ENCODE measurements around the gene LRP6. TPM values are rescaled to one million over a fixed set of nuclear protein-coding genes. Genes with fewer than 3 reads are reported as not detected.
A peak's percentile ranks its signal among the peaks of the same experiment; 100 is the strongest.

LRP6 gene
- total and polyA plus RNA-seq, 8 donors = 44.5 to 65.7 (median 62.2) TPM

DNA sequence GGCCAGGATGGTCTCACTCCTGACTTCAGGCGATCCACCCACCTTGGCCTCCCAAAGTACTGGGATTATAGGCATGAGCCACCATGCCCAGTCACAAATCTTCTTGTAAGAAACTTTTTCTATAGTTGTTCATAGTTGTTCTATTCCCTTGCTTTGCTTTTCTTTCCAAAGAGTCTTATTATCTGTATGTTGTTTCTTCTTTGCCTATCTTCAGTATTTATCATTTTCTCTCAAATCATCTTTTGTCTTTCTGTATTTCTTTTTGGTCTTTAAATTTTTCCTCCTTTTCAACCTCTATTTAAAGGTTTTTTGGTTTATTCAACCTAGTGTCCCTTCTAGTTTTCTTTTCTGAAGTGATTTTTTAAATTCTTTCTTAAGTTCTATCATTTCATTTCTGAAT, 68.7 kb downstream of the LRP6 start:
- no peak overlapping the region for H3K27ac ChIP-seq
- no peaks in the 10 kb centered on the region for H3K4me1 ChIP-seq
- H3K36me3 ChIP-seq = peaks cover 0 to 7% of the 10 kb centered on the region in 2 donors
- no peak for ATAC-seq
- DNase-seq = no peak
- TF ChIP-seq, protein P1, sequence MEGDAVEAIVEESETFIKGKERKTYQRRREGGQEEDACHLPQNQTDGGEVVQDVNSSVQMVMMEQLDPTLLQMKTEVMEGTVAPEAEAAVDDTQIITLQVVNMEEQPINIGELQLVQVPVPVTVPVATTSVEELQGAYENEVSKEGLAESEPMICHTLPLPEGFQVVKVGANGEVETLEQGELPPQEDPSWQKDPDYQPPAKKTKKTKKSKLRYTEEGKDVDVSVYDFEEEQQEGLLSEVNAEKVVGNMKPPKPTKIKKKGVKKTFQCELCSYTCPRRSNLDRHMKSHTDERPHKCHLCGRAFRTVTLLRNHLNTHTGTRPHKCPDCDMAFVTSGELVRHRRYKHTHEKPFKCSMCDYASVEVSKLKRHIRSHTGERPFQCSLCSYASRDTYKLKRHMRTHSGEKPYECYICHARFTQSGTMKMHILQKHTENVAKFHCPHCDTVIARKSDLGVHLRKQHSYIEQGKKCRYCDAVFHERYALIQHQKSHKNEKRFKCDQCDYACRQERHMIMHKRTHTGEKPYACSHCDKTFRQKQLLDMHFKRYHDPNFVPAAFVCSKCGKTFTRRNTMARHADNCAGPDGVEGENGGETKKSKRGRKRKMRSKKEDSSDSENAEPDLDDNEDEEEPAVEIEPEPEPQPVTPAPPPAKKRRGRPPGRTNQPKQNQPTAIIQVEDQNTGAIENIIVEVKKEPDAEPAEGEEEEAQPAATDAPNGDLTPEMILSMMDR (IDR thresholded peaks at IDR 0.05) = no peak
- no peaks in the 10 kb centered on the region for H3K27me3 ChIP-seq
- peaks cover 0 to 8% of the 10 kb centered on the region in 2 donors for H3K9me3 ChIP-seq
- H3K4me3 ChIP-seq = no peak overlapping the region
- intact Hi-C loops (cut with DNase I) = no loop called here

DNA sequence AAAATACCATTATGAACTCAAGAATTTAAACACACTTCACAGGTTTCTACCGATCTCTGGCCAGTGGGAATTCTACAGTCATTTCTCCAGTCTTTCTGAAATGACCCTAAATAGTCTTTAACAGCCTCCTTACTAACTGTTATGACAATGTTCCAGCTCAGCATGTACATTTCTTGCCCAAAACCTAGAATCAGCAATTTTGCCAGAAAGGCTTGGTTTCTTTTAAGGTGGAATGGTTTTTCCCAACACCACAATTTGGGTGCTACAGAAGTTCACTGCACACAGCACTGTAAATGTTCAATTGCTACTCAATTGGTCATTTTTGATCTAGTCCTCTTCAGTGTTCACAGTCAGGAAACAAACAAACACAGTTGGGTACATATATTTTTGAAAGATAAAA, 69.7 kb downstream of the LRP6 start:
- ATAC-seq (no peak), DNase-seq (no peak)
- H3K27me3 ChIP-seq = no peaks in the 10 kb centered on the region
- no peak overlapping the region for H3K27ac ChIP-seq
- peaks cover 0 to 8% of the 10 kb centered on the region in 2 donors for H3K9me3 ChIP-seq
- TF ChIP-seq, protein P1 (IDR thresholded peaks at IDR 0.05) = no peak
- peaks cover 0 to 3% of the 10 kb centered on the region in 2 donors for H3K36me3 ChIP-seq
- intact Hi-C loops (cut with DNase I) = no loop called here
- H3K4me1 ChIP-seq = no peaks in the 10 kb centered on the region
- no peak overlapping the region for H3K4me3 ChIP-seq

DNA sequence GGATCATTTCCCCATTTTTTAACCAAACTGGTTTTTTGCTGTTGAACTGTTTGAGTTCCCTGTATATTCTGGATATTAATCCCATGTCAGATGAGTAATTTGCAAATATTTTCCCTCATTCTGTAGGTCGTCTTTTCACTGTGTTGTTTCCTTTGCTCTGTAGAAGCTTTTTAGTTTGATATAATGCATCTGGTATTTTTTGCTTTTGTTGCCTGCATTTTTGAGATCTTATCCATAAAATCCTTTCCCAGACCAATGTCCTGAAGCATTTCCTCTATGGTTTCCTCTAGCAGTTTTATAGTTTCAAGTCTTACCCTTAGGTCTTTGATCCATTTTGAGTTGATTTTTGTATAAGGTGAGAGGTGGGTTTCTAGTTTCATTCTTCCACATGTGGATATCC, 71.3 kb downstream of the LRP6 start:
- Histone ChIP-seq H3K27me3 (no peaks in the 10 kb centered on the region), H3K36me3 (no peaks in the 10 kb centered on the region), H3K4me1 (no peaks in the 10 kb centered on the region), H3K27ac (no peak overlapping the region), H3K4me3 (no peak overlapping the region), H3K9me3 (peaks cover 0 to 8% of the 10 kb centered on the region in 2 donors)
- DNase-seq = no peak
- intact Hi-C loops (cut with DNase I) = no loop called here
- TF ChIP-seq, protein P1 (IDR thresholded peaks at IDR 0.05) = no peak
- no peak for ATAC-seq

DNA sequence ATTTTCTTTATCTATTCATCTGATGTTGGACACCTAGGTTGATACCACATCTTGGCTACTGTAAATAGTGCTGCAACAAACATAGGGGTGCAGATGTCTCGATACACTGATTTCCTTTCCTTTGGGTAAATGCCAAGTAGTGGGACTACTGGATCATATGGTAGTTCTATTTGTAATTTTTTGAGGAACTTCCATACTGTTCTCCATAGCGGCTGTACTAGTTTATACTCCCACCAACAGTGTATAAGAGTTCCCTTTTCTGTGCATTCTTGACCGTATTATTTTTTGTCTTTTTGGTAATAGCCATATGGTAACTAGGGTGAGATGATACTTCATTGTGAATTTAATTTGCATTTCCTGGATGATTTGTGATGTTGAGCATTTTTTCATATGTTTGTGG, 71.8 kb downstream of the LRP6 start:
- H3K36me3 ChIP-seq = no peaks in the 10 kb centered on the region
- no peaks in the 10 kb centered on the region for H3K27me3 ChIP-seq
- no peaks in the 10 kb centered on the region for H3K4me1 ChIP-seq
- no peak overlapping the region for H3K4me3 ChIP-seq
- ATAC-seq (no peak), DNase-seq (no peak)
- H3K9me3 ChIP-seq = peaks cover 0 to 8% of the 10 kb centered on the region in 2 donors
- no peak overlapping the region for H3K27ac ChIP-seq
- TF ChIP-seq, protein P1 (IDR thresholded peaks at IDR 0.05) = no peak
- intact Hi-C loops (cut with DNase I) = no loop called here

DNA sequence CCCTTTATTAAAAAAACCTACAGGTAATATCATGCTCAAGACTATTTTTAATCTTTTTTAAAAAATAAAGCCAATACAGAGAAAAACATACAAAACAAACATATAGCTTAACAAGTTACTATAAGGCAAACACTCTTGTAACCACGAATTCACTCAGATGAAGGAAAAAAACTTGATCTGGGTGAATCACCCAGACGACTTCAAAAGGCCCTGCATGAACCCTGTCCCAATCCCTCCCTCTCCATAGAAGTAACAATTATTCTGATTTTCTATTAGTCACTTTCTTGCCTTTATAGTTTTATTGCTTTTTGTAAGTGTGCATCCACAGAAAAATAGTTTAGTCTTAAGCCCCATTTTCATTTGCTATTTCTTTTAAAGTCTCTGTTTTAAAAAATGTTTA, 72.6 kb downstream of the LRP6 start:
- no peaks in the 10 kb centered on the region for H3K36me3 ChIP-seq

More for the DNA sequence above, 72.6 kb downstream of the LRP6 start:
- no peak for DNase-seq
- Histone ChIP-seq H3K27ac (no peak overlapping the region), H3K4me1 (no peaks in the 10 kb centered on the region), H3K27me3 (no peaks in the 10 kb centered on the region), H3K9me3 (peaks cover 0 to 8% of the 10 kb centered on the region in 2 donors), H3K4me3 (no peak overlapping the region)
- intact Hi-C loops (cut with DNase I) = no loop called here
- ATAC-seq = peak; percentile 26
- TF ChIP-seq, protein P1 (IDR thresholded peaks at IDR 0.05) = no peak
